ENCODE results near the gene ANKFN1. TPM values are rescaled to one million over a fixed set of nuclear protein-coding genes. Genes with fewer than 3 reads are reported as not detected.

The ANKFN1 gene
- total RNA-seq, 1 donor from 2014 or later: 0.75 TPM

GRCh38 chr17:56185491-56186221, 32.4 kb downstream of the ANKFN1 start:
- no peak for TF ChIP-seq CTCF (IDR thresholded peaks at IDR 0.05)
- H3K36me3 ChIP-seq: no peaks in the 10 kb centered on the region
- ATAC-seq: no peak

GRCh38 chr17:56186222-56186786, 33.0 kb downstream of the ANKFN1 start:
- H3K27me3 ChIP-seq: no peaks in the 10 kb centered on the region
- H3K27ac ChIP-seq: no peak overlapping the region
- ATAC-seq: no peak
- H3K4me1 ChIP-seq: no peaks in the 10 kb centered on the region
- intact Hi-C loops (cut with DNase I): no loop called here
- H3K36me3 ChIP-seq: no peaks in the 10 kb centered on the region
- H3K9me3 ChIP-seq: no peaks in the 10 kb centered on the region
- no peak for TF ChIP-seq CTCF (IDR thresholded peaks at IDR 0.05)
- H3K4me3 ChIP-seq: no peak overlapping the region
- DNase-seq: no peak

More at GRCh38 chr17:56185491-56186221, 32.4 kb downstream of the ANKFN1 start:
- Histone ChIP-seq H3K27ac (no peak overlapping the region), H3K9me3 (no peaks in the 10 kb centered on the region), H3K4me1 (no peaks in the 10 kb centered on the region), H3K27me3 (no peaks in the 10 kb centered on the region), H3K4me3 (no peak overlapping the region)
- no peak for DNase-seq
- intact Hi-C loops (cut with DNase I): no loop called here

- Histone ChIP-seq H3K36me3 (no peaks in the 10 kb centered on the region), H3K27ac (no peak overlapping the region), H3K4me1 (no peaks in the 10 kb centered on the region), H3K4me3 (no peak overlapping the region), H3K27me3 (no peaks in the 10 kb centered on the region), H3K9me3 (no peaks in the 10 kb centered on the region)
- TF ChIP-seq CTCF (IDR thresholded peaks at IDR 0.05): no peak
- ATAC-seq (no peak), DNase-seq (no peak)
- intact Hi-C loops (cut with DNase I): no loop called here
These were observed 50.2 kb downstream of the ANKFN1 start for GRCh38 chr17:56203430-56203829.

GRCh38 chr17:56206351-56206750, 53.1 kb downstream of the ANKFN1 start:
- Histone ChIP-seq H3K9me3 (no peaks in the 10 kb centered on the region), H3K36me3 (no peaks in the 10 kb centered on the region), H3K27ac (no peak overlapping the region), H3K4me1 (no peaks in the 10 kb centered on the region), H3K27me3 (no peaks in the 10 kb centered on the region), H3K4me3 (no peak overlapping the region)
- intact Hi-C loops (cut with DNase I): no loop called here
- ATAC-seq (no peak), DNase-seq (no peak)
- TF ChIP-seq CTCF (IDR thresholded peaks at IDR 0.05): no peak

- Histone ChIP-seq H3K9me3 (no peaks in the 10 kb centered on the region), H3K27ac (no peak overlapping the region), H3K36me3 (no peaks in the 10 kb centered on the region), H3K4me3 (no peak overlapping the region), H3K4me1 (no peaks in the 10 kb centered on the region), H3K27me3 (no peaks in the 10 kb centered on the region)
- intact Hi-C loops (cut with DNase I): no loop called here
- TF ChIP-seq CTCF (IDR thresholded peaks at IDR 0.05): no peak
- ATAC-seq (no peak), DNase-seq (no peak)
These were observed 59.8 kb downstream of the ANKFN1 start for GRCh38 chr17:56213031-56213430.
